ENCODE measurements around the gene BMP6. TPM values are rescaled to one million over a fixed set of nuclear protein-coding genes. Genes with fewer than 3 reads are reported as not detected.

Gene BMP6
- total and polyA plus RNA-seq, 10 of the 15 experiments (the other 5 are each of a cell fraction or from before 2014, with no cell fraction given) = 0.02 to 0.15 (median 0.05) TPM; not detected in 5

DNA sequence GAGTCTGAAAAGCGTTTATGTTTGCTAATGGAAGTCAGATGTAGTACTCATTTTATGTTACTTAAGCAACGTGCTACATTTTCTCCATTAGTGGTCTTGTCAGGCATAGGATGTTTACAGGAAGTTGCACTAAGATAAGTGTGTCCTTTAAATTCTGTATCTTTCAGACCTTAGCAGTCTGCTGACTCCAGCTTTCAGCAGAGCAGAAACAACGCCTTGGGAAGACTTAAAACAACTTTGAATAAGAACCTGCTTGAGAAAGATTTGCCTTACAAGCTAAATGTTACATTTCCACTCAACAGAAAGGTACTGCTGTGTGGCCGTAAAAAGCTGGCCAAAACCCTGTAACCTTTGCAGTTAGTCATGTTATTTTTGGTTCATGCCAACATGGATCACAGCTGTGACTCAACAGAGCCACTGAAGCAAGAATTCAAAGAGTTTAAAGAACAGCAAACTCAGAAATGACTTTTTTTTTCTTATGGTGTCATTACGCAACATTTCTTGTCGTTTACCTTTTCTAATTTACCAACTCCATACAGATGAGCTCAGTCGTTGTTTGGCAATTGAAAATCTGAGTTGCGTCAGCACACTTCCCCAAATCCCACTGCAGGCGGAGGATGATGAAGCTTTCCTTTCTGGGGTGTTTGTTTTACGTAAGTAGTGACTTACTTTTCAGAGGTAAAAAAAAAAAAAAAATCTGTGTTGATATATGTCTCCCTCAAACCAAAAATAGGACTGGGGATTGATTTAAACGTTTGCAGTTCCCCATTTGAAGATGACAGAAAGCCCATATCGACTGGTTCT lies 27.9 kb upstream of the BMP6 start:
- no peak for DNase-seq (ENCODE audit: low read depth, low spot score)
- H3K4me1 ChIP-seq (ENCODE audit: control insufficient read depth, insufficient read depth, low read length) = no peaks in the 10 kb centered on the region
- RAD21 ChIA-PET (ENCODE audit: unreplicated experiment) = interaction anchor here (1.8 kb wide), 1 partner anchor 21 kb away, joined by 3 read pairs; no protein-coding TSS in a partner anchor
- SMC1A ChIA-PET (ENCODE audit: uncharacterized antibody, unreplicated experiment) = interaction anchor here (1.1 kb wide), 1 partner anchor 8 kb away, joined by 3 read pairs; no protein-coding TSS in a partner anchor
- H3K9me3 ChIP-seq (replicated peaks; ENCODE audit: control insufficient read depth, insufficient read depth, low read length) = no peaks in the 10 kb centered on the region
- no peaks in the 10 kb centered on the region for H3K79me2 ChIP-seq (ENCODE audit: control insufficient read depth, insufficient read depth, low read length)
- H3K36me3 ChIP-seq (ENCODE audit: control insufficient read depth in 2 of 2, insufficient read depth in 2 of 2, low read length in 1 of 2) = no peaks in the 10 kb centered on the region
- POLR2A ChIA-PET = no interaction called here
- no peak for FAIRE-seq
- no peak overlapping the region for H3K9ac ChIP-seq (ENCODE audit: control insufficient read depth, insufficient read depth, low read length)
- WGBS (ENCODE audit: insufficient coverage, insufficient replicate concordance, low lambda C conversion rate, missing lambda C conversion rate) = 21% methylated on average over 12 of the region's 12 CpGs
- H2AFZ ChIP-seq (ENCODE audit: control insufficient read depth, low read depth, low read length) = no peak overlapping the region
- in situ Hi-C loops (cut with MboI) = no loop called here
- intact Hi-C loops (cut with micrococcal nuclease; ENCODE audit: unreplicated experiment) = no loop called here
- H3K4me3 ChIP-seq = no peak overlapping the region
- no peak overlapping the region for H3K27ac ChIP-seq (ENCODE audit: control insufficient read depth, insufficient read depth)
- BruUV-seq (replicated peaks) = no TSS peak
- CTCF ChIA-PET = no interaction called here
- no peaks in the 10 kb centered on the region; a peak in 3 of 4 replicates for H3K27me3 ChIP-seq (replicated peaks in 1 of 2; ENCODE audit: control insufficient read depth in 2 of 2, insufficient read depth in 2 of 2, low read length in 1 of 2)
- ATAC-seq = peak; percentile 45
- no peak overlapping the region for H3K4me2 ChIP-seq (ENCODE audit: control insufficient read depth, insufficient read depth)
- TF ChIP-seq RELA (IDR thresholded peaks at IDR 0.05; ENCODE audit: borderline replicate concordance, partially characterized antibody) = no peak
- peak; percentile 41; the same call in 1 of the 2 replicates for TF ChIP-seq SPI1 (IDR thresholded peaks at IDR 0.05; ENCODE audit: borderline replicate concordance, insufficient read depth, low read depth, low read length)
- TF ChIP-seq YY1 (IDR thresholded peaks at IDR 0.05; ENCODE audit: low read depth, low read length) = no peak
- TF ChIP-seq, protein P1, sequence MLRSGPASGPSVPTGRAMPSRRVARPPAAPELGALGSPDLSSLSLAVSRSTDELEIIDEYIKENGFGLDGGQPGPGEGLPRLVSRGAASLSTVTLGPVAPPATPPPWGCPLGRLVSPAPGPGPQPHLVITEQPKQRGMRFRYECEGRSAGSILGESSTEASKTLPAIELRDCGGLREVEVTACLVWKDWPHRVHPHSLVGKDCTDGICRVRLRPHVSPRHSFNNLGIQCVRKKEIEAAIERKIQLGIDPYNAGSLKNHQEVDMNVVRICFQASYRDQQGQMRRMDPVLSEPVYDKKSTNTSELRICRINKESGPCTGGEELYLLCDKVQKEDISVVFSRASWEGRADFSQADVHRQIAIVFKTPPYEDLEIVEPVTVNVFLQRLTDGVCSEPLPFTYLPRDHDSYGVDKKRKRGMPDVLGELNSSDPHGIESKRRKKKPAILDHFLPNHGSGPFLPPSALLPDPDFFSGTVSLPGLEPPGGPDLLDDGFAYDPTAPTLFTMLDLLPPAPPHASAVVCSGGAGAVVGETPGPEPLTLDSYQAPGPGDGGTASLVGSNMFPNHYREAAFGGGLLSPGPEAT (IDR thresholded peaks at IDR 0.05; ENCODE audit: low read depth) = no peak
- no peak for TF ChIP-seq BACH1 (IDR thresholded peaks at IDR 0.05; ENCODE audit: borderline replicate concordance)
- no peaks in the 10 kb centered on the region for H4K20me1 ChIP-seq (ENCODE audit: control insufficient read depth, insufficient read depth)
